Posterior cingulate gyrus (tissue), 11 donors: ENCODE results near the gene CST9L.

Source experiments
- DNase-seq, 10 donors: peaks; one replicate each; pipeline versions ENCODE4 v3.0.0 to v3.0.0-alpha.2; 2020 to 2021; ENCODE audit warnings: mixed read lengths in 3 of 10
- intact Hi-C: fragments of 100-400 bp; cut with DNase I; formaldehyde crosslinking; loops from one replicate; pipeline ENCODE4 v1.15.1; 2023

CST9L gene

DNA sequence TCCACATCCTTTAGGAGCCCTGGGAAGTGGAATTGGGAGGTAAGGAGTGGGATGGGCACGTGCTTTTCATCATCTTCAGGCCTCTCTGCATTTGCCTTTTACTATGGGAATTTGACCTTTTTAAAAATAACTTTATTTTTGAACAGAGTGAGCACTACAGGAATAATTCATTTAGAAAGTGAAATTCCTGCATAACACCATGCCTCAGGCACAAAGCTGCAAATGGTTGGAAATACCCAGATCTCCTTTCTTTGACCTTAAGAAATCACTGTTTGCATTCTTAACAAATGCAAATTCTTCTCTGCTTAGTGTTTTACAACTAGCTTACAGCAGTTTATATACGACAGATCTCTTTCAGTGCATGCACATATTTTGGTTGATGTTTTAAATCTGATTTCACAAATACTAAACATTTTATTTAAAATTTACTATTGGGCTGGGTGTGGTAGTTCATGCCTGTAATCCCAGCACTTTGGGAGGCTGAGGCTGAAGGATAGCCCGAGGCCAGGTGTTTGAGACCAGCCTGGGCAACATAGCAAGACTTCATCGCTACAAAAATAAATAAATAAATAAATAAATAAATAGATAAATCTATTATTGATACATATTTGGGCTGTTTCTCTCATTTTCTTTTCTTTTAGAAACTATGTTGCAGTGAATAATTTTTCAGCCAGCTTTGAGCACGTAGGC is 52.9 kb downstream of the CST9L start:
- no peak for DNase-seq
- intact Hi-C loops, result no loop called here

DNA sequence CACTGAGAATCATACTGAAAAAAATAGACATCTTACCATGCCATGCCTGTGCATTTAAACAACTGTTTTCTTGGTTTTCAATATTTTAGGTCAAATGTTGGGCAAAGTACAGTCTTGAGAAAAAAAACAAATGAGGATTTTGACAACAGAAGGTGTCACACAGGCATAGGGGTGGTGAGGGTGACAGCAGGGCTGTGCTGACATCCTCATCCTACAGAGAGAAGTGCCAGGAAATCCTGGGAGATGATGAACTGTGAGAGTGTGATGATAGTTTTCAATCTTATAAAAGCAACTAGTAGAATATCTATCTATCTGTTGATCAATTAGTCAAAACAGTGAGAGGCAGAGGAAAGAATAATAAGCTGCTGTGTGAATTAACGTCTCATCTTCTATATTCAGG is 53.4 kb downstream of the CST9L start:
- intact Hi-C loops, result no loop called here

More for the DNA sequence above, 53.4 kb downstream of the CST9L start:
- DNase-seq, result no peak
